Measurements from ENCODE around the gene SPPL3. TPM values are rescaled to one million over a fixed set of nuclear protein-coding genes. Genes with fewer than 3 reads are reported as not detected.

SPPL3 gene
- total RNA-seq, 1 donor from 2014 or later, result 20.4 TPM

DNA sequence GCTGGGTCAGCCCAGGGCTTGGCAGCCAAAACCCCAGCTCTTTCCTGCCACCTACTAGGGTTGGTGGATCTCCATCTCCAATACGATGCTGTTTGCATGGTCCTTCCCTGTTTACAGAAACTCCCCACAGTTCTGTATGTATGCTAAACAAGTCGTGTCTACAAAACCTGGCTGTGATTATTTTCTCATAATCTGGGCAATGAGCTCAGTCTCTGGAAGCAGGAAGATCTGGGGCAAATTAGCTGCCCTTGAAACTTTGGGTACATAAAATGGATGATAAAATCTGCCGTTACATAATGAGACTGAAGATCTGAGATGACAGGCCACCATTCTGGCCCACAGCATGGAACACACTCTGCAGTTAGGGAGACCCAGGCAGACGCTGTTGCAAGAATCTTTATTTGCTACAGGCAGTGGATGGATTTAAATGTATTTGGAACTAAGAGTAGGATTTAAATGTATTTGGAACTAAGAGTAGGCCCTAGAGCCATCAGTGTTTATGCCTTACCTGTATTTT is 146.9 kb downstream of the SPPL3 start:
- Histone ChIP-seq H3K4me1 (peaks cover 0 to 3% of the 10 kb centered on the region in 2 donors), H3K9me3 (no peaks in the 10 kb centered on the region), H3K4me3 (no peak overlapping the region), H3K36me3 (peaks cover 0 to 5% of the 10 kb centered on the region in 2 donors), H3K27me3 (no peaks in the 10 kb centered on the region), H3K27ac (no peak overlapping the region)
- DNase-seq (ENCODE audit: low spot score in 2 of 2), result no peak
- intact Hi-C loops (cut with DNase I), result no loop called here
- TF ChIP-seq, protein P1, sequence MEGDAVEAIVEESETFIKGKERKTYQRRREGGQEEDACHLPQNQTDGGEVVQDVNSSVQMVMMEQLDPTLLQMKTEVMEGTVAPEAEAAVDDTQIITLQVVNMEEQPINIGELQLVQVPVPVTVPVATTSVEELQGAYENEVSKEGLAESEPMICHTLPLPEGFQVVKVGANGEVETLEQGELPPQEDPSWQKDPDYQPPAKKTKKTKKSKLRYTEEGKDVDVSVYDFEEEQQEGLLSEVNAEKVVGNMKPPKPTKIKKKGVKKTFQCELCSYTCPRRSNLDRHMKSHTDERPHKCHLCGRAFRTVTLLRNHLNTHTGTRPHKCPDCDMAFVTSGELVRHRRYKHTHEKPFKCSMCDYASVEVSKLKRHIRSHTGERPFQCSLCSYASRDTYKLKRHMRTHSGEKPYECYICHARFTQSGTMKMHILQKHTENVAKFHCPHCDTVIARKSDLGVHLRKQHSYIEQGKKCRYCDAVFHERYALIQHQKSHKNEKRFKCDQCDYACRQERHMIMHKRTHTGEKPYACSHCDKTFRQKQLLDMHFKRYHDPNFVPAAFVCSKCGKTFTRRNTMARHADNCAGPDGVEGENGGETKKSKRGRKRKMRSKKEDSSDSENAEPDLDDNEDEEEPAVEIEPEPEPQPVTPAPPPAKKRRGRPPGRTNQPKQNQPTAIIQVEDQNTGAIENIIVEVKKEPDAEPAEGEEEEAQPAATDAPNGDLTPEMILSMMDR (IDR thresholded peaks at IDR 0.05), result no peak

DNA sequence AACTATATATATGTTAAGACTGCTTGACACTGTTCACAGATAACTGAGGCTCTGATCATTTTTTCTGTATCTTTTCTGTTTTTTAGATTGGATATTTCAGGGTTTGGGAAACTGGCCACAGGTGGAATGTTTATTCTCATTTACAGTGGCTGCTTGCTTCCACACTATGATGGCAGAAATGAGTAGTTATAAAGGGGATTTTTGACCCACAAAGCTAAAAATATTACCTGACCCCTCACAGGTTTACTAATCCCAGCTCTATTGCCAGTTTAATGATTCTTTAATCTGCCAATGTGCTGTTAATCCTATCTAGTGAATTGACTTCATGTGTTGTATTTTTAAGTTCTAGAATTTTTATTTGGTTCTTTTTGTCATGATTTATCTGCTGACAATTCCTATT is 148.9 kb downstream of the SPPL3 start:
- Histone ChIP-seq H3K36me3 (peaks cover 0 to 4% of the 10 kb centered on the region in 2 donors), H3K4me1 (no peaks in the 10 kb centered on the region), H3K9me3 (no peaks in the 10 kb centered on the region), H3K4me3 (no peak overlapping the region), H3K27ac (no peak overlapping the region), H3K27me3 (no peaks in the 10 kb centered on the region)
- TF ChIP-seq, protein P1 (IDR thresholded peaks at IDR 0.05), result no peak
- DNase-seq (ENCODE audit: low spot score in 2 of 2), result no peak
- intact Hi-C loops (cut with DNase I), result no loop called here

DNA sequence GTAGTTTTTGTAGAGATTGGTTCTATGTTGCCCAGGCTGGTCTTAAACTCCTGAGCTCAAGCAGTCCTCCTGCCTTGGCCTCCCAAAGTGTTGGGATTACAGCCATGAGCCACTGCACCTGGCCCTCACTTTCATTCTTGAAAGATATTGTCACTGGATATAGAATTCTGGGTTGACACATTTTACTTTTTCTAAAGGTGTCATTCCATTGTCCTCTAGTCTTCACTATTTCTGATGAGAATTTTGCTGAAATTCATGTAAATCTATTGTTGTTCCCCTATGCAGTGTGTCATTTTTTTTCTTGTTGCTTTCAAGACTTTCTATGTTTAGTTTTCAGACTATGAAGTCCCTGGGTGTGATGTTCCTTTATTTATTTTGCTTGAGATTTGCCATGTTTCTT is 149.4 kb downstream of the SPPL3 start:
- Histone ChIP-seq H3K4me1 (no peaks in the 10 kb centered on the region), H3K4me3 (no peak overlapping the region), H3K36me3 (no peaks in the 10 kb centered on the region), H3K27ac (no peak overlapping the region), H3K27me3 (no peaks in the 10 kb centered on the region), H3K9me3 (no peaks in the 10 kb centered on the region)
- TF ChIP-seq, protein P1 (IDR thresholded peaks at IDR 0.05), result no peak
- DNase-seq (ENCODE audit: low spot score in 2 of 2), result no peak
- intact Hi-C loops (cut with DNase I), result no loop called here

DNA sequence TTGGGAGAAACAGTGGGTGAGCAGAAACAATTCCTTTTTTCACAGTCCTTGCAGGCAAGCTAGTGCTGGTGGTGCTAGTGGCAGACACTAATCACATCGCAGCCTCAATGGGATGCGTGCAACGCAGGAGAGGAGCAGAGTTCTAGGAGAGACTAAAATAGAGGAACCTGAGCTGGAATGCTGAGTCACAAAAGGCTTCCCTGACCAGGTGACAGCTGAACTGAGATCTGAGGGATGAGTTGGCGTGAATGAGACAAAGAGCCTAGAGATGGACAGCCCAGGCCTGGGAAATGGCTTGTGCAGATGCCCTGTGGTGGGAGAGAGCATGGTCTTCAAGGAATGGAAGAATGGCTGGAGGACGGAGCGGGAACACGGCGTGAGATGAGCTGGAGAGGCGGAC is 152.8 kb downstream of the SPPL3 start:
- DNase-seq (ENCODE audit: low spot score in 2 of 2), result no peak
- Histone ChIP-seq H3K27ac (no peak overlapping the region), H3K9me3 (no peaks in the 10 kb centered on the region), H3K4me1 (no peaks in the 10 kb centered on the region), H3K4me3 (no peak overlapping the region), H3K27me3 (no peaks in the 10 kb centered on the region), H3K36me3 (no peaks in the 10 kb centered on the region)
- TF ChIP-seq, protein P1 (IDR thresholded peaks at IDR 0.05), result no peak
- intact Hi-C loops (cut with DNase I), result no loop called here

DNA sequence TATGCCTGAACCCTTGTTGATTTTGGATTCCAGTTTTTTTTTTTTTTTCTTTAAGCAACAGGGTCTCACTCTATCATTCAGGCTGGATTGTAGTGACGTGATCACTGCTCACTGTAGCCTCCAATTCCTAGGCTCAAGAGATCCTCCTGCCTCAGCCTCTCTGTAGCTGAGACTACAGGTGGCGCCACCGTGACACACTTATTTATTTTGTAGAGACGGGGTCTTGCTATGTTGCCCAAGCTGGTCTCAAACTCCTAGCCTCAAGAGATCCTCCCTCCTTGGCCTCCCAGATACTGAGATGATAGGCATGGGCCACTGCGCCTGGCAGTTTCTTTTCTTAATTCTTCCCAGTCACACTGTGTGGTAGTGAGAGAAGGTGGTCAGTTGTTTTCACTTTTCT is 153.4 kb downstream of the SPPL3 start:
- Histone ChIP-seq H3K36me3 (no peaks in the 10 kb centered on the region), H3K27ac (no peak overlapping the region), H3K4me3 (no peak overlapping the region), H3K27me3 (no peaks in the 10 kb centered on the region), H3K4me1 (no peaks in the 10 kb centered on the region), H3K9me3 (no peaks in the 10 kb centered on the region)
- no peak for DNase-seq (ENCODE audit: low spot score in 2 of 2)
- TF ChIP-seq, protein P1 (IDR thresholded peaks at IDR 0.05), result no peak
- intact Hi-C loops (cut with DNase I), result no loop called here

DNA sequence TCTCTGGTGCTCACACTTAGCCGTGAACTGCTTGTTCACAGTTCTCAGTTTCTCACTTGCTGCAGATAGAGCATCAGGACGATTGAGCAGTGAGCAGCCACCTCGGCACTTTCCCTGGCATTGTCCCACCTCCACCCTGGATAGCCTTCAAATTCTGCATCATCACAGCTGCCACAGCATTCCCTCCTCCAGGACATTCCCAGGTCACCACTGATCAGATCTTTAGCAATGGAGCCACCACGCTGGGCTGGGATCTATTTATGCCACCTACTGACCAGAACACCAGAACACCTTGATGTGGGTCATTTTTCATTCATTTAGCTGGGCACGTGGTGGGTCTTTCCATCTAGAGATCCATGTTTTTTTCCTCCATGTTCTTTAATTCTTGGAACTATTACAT is 154.9 kb downstream of the SPPL3 start:
- Histone ChIP-seq H3K36me3 (no peaks in the 10 kb centered on the region), H3K27me3 (no peaks in the 10 kb centered on the region), H3K4me3 (no peak overlapping the region), H3K27ac (no peak overlapping the region), H3K4me1 (no peaks in the 10 kb centered on the region), H3K9me3 (no peaks in the 10 kb centered on the region)
- TF ChIP-seq, protein P1 (IDR thresholded peaks at IDR 0.05), result no peak
- intact Hi-C loops (cut with DNase I), result no loop called here
- DNase-seq (ENCODE audit: low spot score in 2 of 2), result no peak

Data from ascending aorta (tissue), 2 donors.